Fibroblast of skin of abdomen (primary cell): Measurements from ENCODE around the gene MAPRE3.
"Not testable (repeated sequence)": the region's sequence is repeated elsewhere in the genome, so short reads cannot be mapped to it uniquely, and the experiment has no call there.

Experiments used
- DNase-seq: peaks from one replicate; pipeline ENCODE4 v3.0.0-alpha.2; 2013

Gene MAPRE3

DNA sequence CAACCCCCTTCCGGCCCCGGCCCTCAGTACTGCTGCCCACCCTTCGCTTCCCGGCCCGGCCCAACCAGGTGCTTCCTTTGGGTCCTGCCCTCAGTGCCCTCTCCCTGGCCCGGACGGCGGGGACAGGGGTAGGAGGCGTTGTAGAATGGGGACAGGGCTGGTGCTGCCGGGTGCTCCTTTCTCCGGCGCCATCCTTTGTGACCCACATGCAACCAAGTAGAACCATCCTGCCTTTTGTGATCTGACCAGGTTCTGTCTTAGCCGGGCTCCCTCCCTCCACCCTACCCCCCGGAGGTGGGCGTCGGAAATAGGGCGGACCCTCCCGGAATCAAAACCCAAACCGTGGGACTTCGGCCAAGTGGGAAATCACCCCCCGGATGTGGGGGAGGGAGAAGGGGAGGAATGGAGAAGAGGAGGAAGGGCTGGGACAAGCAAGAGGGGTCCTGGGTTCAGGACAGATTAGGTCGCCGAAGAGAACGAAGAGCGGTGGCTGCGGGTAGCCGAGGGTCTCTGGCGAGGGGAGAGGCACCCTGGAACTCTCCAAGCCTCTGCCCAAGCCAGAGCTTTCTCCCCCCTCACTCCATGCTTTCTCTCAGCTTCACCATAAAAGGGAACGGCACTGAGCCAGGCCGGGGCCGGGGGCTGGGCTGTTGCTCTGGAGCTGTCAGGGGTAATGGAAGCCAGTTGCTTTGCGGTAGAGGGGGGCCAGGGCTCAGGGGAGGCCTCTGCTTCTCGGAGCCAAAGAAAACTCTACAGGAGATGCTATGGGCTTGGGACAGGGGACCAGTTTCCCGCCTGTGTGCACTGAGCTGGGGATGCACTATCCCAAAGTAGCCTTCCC, 101.8 kb downstream of the MAPRE3 start:
- peak; percentile 95 for DNase-seq

DNA sequence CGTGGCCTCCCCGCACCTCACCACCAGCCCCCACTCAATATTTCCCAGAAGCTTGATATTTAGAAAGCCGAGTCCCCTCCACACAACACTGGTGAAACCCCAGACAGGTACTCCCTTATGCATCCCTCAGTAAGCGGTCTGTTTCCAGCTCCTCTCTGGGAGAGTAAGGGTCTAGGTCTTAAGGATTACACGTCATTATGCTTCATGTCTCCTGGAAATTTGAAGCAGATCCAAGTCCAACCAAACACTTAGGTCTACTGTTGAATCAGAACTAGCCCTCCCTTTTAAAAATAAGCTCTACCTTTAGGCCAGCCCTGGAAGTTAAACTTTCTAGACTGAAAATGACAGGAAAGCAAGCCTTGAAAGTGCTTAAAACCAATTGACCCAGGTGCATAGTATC, 102.5 kb downstream of the MAPRE3 start:
- DNase-seq, result peak; percentile 77

DNA sequence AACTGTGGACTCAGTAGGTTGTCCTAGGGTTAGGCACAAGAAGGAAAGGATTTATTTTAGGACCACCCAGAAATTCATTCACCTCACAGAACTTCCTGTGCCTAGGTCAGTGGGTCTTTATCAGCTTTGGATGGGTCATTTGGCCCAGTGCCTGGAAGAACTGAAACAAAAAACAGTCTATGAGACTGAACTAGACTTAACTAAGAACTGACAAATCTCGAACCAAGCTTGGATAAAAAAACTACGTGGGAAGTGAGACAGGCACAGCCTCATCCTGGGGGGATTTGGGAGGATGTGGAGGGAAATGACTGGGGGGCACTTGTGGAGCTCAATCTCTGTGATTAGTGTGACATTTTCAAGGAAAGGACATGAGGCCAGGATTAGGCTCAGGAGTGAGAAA, 103.3 kb downstream of the MAPRE3 start:
- DNase-seq, result no peak

DNA sequence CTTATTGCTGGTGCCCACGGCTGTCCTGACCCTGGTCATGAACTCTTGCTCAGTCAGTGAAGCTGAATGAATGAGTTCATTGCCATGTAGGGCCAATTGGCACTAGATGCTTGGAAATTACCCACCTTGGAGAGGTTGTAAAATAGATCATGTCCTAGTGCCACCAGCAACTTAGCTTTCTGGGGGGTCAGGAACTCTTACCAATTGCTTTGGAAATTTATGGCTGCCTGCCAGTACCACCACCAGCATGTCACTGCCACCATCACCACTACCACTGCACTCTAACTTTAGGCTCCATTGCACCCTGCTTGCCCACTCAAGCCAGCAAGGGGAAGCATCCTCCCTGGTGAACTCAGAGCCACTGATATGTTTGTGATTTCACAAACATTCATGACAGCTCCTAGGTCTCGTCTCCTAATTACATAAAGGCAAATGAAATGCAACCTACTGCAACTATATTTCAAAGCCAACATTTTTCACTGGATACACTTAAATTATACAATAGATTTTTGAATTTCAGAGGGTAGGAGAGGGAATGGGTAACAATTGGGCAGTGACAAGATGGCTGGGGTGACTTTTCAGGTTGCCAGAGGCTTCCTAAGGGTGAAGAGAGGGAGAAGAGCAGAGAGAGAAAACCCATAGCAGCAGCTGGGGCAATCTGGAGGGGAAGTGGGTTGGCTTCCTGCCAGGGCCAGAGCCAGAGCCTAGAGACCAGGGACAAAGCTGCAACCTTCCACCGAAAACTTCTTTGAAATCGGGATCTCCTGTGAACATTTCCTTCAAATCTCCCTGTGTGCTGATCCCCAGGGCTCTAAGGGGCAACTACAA, 104.5 kb downstream of the MAPRE3 start:
- DNase-seq, result peak; percentile 44

DNA sequence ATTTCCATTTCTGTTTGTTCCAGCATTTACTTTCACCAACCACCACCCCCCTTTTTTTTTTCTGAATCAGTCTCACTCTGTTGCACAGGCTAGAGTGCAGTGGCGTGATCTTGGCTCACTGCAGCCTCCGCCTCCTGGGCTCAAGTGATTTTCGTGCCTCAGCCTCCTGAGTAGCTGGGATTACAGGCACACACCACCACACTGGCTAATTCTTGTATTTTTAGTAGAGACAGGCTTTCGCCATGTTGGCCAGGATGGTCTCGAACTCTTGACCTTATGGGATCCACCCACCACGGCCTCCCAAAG, 105.1 kb downstream of the MAPRE3 start:
- not testable (repeated sequence) for DNase-seq

DNA sequence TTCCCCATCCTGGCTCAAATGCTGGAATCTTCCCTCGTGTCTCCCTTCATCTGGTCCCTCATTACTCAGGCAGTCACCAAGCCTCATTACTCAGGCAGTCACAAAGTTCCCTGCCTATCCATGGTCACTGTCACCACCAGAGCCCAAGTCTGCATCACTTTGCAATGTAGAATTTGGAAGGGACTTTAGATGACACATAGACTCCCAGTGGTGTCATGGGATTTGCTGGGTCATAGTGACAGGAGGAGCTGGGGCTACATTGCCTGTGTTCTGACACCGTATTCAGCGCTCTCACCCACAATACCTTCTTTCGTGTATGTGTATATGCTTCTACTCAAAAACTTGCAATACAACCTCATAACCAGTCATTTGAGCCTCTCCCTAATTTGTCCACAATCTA, 105.9 kb downstream of the MAPRE3 start:
- DNase-seq, result no peak
